GM18951 (cell line): ENCODE measurements around the gene UNC93A.
"Not testable (repeated sequence)": the region's sequence is repeated elsewhere in the genome, so short reads cannot be mapped to it uniquely, and the experiment has no call there.

Source experiments
- POLR2A ChIP-seq: IDR thresholded peaks from 4 replicates; pipeline ENCODE4 v1.6.1; 2011; ENCODE audit warnings: mild to moderate bottlenecking; ENCODE audit not compliant: insufficient read length, insufficient read depth; ENCODE audit errors: extremely low read depth
- in situ Hi-C: fragments of 300-500 bp; cut with MboI; formaldehyde crosslinking; loops from one replicate; pipeline ENCODE4 v1.12.0; 2022; ENCODE audit warnings: low sequenced_read_pairs, mixed read lengths, inconsistent platforms; ENCODE audit not compliant: unreplicated experiment

Gene UNC93A

GRCh38 chr6:167307342-167307955 lies 16.3 kb downstream of the UNC93A start:
- in situ Hi-C loops, result no loop called here
- no peak for TF ChIP-seq POLR2A

DNA sequence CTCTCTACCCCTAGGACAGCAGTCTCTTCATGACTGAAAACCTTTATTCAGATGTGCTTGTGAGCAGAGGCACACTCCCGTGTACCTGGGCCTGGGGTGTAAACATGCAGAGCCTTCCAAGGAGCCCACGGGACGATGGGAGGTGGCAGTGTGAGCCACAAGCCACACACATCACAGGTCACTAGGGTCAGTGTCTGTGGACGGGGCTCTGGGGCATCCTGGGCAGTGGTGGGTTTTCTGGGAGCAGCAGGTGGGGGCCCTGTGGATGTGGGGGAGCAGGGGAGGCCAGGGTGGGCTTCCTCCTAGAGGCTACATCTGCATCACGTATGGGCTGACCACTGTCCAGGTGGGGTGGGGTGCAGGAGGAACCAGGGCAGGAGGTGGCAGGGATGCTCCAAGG lies 17.1 kb downstream of the UNC93A start:
- TF ChIP-seq POLR2A, result no peak
- in situ Hi-C loops, result no loop called here

DNA sequence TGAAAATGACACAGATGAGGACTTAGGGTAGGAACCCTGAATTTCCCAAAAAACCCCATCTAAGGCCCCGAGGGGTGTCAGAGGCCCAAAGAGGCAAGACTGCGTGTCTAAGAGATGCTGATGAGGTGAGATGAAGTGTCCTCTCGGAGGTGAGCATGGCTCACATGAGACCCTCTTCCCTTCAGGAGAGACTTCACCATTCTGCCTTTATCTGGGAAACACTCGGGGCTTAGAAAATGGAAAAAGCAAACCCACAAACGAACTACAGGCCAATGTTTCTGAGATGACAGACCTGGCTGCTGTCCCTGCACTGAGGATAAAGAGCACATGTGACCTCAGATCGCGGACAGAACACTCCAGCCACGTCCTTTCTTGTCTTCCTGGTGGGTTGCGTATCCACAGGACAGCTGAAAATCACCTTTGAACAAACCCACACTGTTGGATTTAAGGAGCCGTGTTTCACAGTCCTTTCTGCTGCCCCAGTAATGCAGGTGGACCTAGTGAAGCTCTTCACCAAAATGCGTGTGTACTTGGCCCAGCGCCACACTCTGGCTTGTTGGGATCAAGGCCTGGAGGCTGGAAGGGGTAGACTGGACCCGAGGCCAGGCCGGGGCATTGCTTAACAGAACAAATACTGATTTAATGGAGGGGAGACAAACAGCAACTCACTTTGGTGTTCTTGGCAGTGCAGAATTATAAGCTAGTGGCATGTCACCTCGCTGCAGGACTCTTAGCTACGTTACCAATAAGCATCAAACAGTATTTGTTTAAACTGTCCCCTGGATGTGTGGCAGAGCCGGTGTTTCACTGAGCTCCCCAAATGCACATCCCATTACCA lies 18.5 kb downstream of the UNC93A start:
- in situ Hi-C loops, result loop anchor here (10.0 kb wide), 1 partner anchor 105 kb away; no protein-coding TSS in a partner anchor

DNA sequence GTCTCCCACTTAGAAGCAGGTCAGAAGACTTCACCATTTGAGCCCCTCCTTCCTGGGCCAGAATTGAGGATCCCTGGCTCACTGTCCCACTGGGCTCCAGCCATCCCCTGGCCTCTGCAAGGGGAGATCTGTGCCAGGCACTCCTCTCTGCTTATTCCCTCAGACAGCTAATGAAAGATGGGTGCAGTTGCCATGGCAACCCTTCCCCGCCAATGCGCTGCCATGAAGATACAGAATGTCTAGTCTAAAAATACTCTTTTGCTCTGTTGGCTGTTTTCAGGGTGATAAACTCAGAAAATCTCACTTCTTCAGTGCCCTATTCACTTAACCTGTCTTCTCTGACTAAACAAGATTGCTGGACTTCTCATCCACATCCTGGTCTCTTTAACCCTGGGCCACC lies 20.2 kb downstream of the UNC93A start:
- no peak for TF ChIP-seq POLR2A
- in situ Hi-C loops, result loop anchor here (10.0 kb wide), 1 partner anchor 106 kb away; no protein-coding TSS in a partner anchor

- in situ Hi-C loops, result loop anchor here (10.0 kb wide), 1 partner anchor 107 kb away; no protein-coding TSS in a partner anchor
Measured at GRCh38 chr6:167311691-167312090, 20.6 kb downstream of the UNC93A start.

GRCh38 chr6:167314180-167314821 lies 23.2 kb downstream of the UNC93A start:
- in situ Hi-C loops, result loop anchor here (10.0 kb wide), 1 partner anchor 110 kb away; no protein-coding TSS in a partner anchor
- no peak for TF ChIP-seq POLR2A

DNA sequence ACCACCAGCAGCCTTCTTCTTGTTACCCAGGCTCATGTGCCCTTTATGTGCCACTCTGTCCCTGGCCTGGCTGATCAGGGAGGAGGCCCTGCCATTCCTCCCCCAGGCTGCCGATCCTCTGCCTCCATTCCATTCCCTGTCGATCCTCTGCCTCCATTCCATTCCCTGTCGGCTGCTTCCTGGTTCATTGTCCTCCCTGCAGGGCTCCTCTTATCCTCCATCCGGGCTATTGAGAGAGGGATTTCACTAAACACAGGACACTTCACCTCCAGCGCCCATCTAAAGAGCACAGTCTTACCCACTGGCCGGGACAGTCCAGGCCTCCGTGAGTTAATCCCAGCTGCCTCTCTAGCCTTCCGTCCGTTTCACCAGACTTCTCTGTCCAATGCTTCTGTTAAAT lies 26.1 kb downstream of the UNC93A start:
- TF ChIP-seq POLR2A, result no peak
- in situ Hi-C loops, result loop anchor here (10.0 kb wide), 1 partner anchor 112 kb away; no protein-coding TSS in a partner anchor

- in situ Hi-C loops, result loop anchor here (10.0 kb wide), 1 partner anchor 114 kb away; no protein-coding TSS in a partner anchor
Measured at GRCh38 chr6:167318354-167318753, 27.2 kb downstream of the UNC93A start.

GRCh38 chr6:167318856-167319255 lies 27.7 kb downstream of the UNC93A start:
- in situ Hi-C loops, result loop anchor here (10.0 kb wide), 1 partner anchor 114 kb away; no protein-coding TSS in a partner anchor

GRCh38 chr6:167319856-167320753 lies 29.0 kb downstream of the UNC93A start:
- in situ Hi-C loops, result loop anchor here (10.0 kb wide), 1 partner anchor 115 kb away; no protein-coding TSS in a partner anchor

GRCh38 chr6:167320754-167321056 lies 29.6 kb downstream of the UNC93A start:
- in situ Hi-C loops, result not testable (repeated sequence)

DNA sequence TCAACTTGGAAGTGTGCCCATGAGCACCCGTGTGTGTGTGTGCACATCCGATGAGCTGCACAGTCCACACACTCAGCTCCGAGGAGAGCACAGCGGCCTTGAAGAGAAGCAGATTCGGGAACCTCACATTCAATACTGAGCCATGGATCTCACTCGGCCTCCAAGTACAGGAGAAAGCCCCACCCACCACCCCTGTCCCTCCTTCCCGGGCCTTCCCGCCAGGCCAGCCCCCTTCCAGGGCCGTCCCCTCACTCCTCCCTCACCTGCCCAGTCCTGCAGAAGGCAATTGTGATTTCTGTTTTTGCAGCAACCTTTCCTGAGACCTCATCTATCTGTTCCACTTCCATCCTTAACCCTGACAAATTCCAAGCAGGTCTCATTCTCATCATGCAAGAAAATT lies 30.1 kb downstream of the UNC93A start:
- in situ Hi-C loops, result not testable (repeated sequence)

DNA sequence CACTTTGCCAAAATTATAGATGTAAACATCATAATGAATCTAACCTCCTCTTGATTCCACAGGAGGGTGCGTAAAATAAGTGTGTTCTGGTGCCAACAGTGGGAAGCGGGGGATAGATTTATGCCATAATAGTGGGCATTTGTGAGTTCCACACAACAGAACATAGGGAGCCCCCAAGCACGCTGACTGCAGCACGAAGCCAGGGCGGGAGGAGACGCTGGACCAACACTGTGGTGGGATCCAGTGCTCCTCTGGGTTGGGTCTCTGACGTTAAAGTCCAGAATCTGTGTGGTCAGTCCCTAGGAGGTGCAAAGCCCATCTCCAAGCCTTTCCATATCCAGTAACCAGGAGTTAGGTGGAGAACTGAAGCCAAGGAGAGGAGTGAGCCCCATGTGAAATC lies 32.0 kb downstream of the UNC93A start:
- TF ChIP-seq POLR2A, result no peak
- in situ Hi-C loops, result no loop called here
